Loucy (cell line): Measurements from ENCODE around the gene OPN3.
"Not testable (repeated sequence)": the region's sequence is repeated elsewhere in the genome, so short reads cannot be mapped to it uniquely, and the experiment has no call there.

Experiments
- H2AFZ ChIP-seq: fragments of 200-600 bp; sonication (generic); 2 replicates; pipeline ENCODE4 v1.6.0; 2016; ENCODE audit warnings: antibody characterized with exemption, mild to moderate bottlenecking, low read length, moderate library complexity
- H3F3A ChIP-seq: fragments of 200-600 bp; 2 replicates; pipeline ENCODE4 v1.6.0; 2016; ENCODE audit warnings: antibody characterized with exemption, low read depth, mild to moderate bottlenecking
- H3K27me3 ChIP-seq: fragments of 200-600 bp; sonication (generic); 2 replicates; pipeline ENCODE4 v1.6.1; 2014; ENCODE audit warnings: low read length, mild to moderate bottlenecking; ENCODE audit not compliant: insufficient read depth, poor library complexity, severe bottlenecking
- H3K36me3 ChIP-seq: fragments of 200-600 bp; sonication (generic); 2 replicates; pipeline ENCODE4 v1.6.1; 2016; ENCODE audit warnings: low read length; ENCODE audit not compliant: insufficient read depth
- H3K4me1 ChIP-seq: fragments of 200-600 bp; sonication (generic); 2 replicates; pipeline ENCODE4 v1.5.1; 2014; ENCODE audit warnings: low read length, mild to moderate bottlenecking; ENCODE audit not compliant: insufficient read depth, poor library complexity, severe bottlenecking
- H3K4me2 ChIP-seq: fragments of 200-600 bp; sonication (generic); 2 replicates; pipeline ENCODE4 v1.6.0; 2014; ENCODE audit warnings: antibody characterized with exemption, low read length, low read depth, mild to moderate bottlenecking; ENCODE audit not compliant: poor library complexity, severe bottlenecking
- H3K4me3 ChIP-seq: fragments of 200-600 bp; sonication (generic); 2 replicates; pipeline ENCODE4 v1.5.1; 2014; ENCODE audit warnings: low read length, mild to moderate bottlenecking, mixed read lengths; ENCODE audit not compliant: poor library complexity, severe bottlenecking
- H3K79me2 ChIP-seq: fragments of 200-600 bp; sonication (generic); 2 replicates; pipeline ENCODE4 v1.6.1; 2014; ENCODE audit warnings: low read length; ENCODE audit not compliant: insufficient read depth
- H3K9ac ChIP-seq: fragments of 200-600 bp; sonication (generic); 2 replicates; pipeline ENCODE4 v1.6.0; 2014; ENCODE audit warnings: mild to moderate bottlenecking, low read depth, low read length, moderate library complexity; ENCODE audit not compliant: poor library complexity, severe bottlenecking
- H3K9me2 ChIP-seq: fragments of 200-600 bp; sonication (generic); replicated peaks from 2 replicates; pipeline ENCODE4 v1.6.1; 2016; ENCODE audit warnings: low read depth, low read length, mixed read lengths
- H3K9me3 ChIP-seq: fragments of 200-600 bp; sonication (generic); 2 replicates; pipeline ENCODE4 v1.6.1; 2014; ENCODE audit warnings: mild to moderate bottlenecking, antibody characterized with exemption, low read length, low read depth; ENCODE audit not compliant: insufficient read depth
- H4K20me1 ChIP-seq: fragments of 200-600 bp; sonication (generic); 2 replicates; pipeline ENCODE4 v1.6.0; 2014; ENCODE audit warnings: antibody characterized with exemption, low read length, mild to moderate bottlenecking; ENCODE audit not compliant: insufficient read depth, poor library complexity, severe bottlenecking
- EZH2phosphoT487 ChIP-seq: fragments of 200-600 bp; IDR thresholded peaks from 2 replicates; pipeline ENCODE4 v1.6.1; 2018; ENCODE audit warnings: antibody characterized with exemption, mild to moderate bottlenecking, moderate library complexity, borderline replicate concordance
- TF ChIP-seq, protein P1 (sequence below): fragments of 200-600 bp; sonication (generic); conservative IDR thresholded peaks from 2 replicates; pipeline ENCODE4 v1.5.1; 2014; ENCODE audit warnings: mild to moderate bottlenecking, antibody characterized with exemption, low read length

The OPN3 gene

GRCh38 chr1:241660424-241660972 lies 20.3 kb upstream of the OPN3 start:
- no peak for TF ChIP-seq EZH2phosphoT487
- TF ChIP-seq, protein P1, sequence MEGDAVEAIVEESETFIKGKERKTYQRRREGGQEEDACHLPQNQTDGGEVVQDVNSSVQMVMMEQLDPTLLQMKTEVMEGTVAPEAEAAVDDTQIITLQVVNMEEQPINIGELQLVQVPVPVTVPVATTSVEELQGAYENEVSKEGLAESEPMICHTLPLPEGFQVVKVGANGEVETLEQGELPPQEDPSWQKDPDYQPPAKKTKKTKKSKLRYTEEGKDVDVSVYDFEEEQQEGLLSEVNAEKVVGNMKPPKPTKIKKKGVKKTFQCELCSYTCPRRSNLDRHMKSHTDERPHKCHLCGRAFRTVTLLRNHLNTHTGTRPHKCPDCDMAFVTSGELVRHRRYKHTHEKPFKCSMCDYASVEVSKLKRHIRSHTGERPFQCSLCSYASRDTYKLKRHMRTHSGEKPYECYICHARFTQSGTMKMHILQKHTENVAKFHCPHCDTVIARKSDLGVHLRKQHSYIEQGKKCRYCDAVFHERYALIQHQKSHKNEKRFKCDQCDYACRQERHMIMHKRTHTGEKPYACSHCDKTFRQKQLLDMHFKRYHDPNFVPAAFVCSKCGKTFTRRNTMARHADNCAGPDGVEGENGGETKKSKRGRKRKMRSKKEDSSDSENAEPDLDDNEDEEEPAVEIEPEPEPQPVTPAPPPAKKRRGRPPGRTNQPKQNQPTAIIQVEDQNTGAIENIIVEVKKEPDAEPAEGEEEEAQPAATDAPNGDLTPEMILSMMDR, result no peak
- H3K4me3 ChIP-seq, result no peak overlapping the region
- H3K9ac ChIP-seq, result no peak overlapping the region
- no peak overlapping the region for H3K4me2 ChIP-seq
- no peaks in the 10 kb centered on the region for H3K9me3 ChIP-seq
- H3K27me3 ChIP-seq, result no peaks in the 10 kb centered on the region
- H3K9me2 ChIP-seq, result no peaks in the 10 kb centered on the region
- no peak overlapping the region for H2AFZ ChIP-seq
- no peaks in the 10 kb centered on the region for H3F3A ChIP-seq
- H3K36me3 ChIP-seq, result no peaks in the 10 kb centered on the region
- no peaks in the 10 kb centered on the region for H3K4me1 ChIP-seq
- no peaks in the 10 kb centered on the region for H4K20me1 ChIP-seq
- no peaks in the 10 kb centered on the region for H3K79me2 ChIP-seq

DNA sequence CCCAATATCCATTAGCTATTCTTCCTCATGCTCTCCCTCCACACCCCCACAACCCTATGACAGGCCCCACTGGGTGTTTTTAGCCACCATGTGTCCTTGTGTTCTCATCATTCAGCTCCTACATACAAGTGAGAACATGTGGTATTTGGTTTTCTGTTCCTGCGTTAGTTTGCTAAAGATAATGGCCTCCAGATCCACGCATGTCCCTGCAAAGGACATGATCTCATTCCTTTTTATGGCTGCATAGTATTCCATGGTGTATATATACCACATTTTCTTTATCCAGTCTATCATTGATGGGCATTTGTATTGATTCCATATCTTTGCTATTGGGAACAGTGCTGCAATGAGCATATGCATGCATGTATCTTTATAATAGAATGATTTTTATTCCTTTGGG lies 18.8 kb upstream of the OPN3 start:
- not testable (repeated sequence) for H3K9ac ChIP-seq, H3K27me3 ChIP-seq, H4K20me1 ChIP-seq, H3F3A ChIP-seq, H3K4me3 ChIP-seq, H3K79me2 ChIP-seq, H3K36me3 ChIP-seq, H3K9me2 ChIP-seq, H3K4me2 ChIP-seq, H3K9me3 ChIP-seq, H3K4me1 ChIP-seq, H2AFZ ChIP-seq

DNA sequence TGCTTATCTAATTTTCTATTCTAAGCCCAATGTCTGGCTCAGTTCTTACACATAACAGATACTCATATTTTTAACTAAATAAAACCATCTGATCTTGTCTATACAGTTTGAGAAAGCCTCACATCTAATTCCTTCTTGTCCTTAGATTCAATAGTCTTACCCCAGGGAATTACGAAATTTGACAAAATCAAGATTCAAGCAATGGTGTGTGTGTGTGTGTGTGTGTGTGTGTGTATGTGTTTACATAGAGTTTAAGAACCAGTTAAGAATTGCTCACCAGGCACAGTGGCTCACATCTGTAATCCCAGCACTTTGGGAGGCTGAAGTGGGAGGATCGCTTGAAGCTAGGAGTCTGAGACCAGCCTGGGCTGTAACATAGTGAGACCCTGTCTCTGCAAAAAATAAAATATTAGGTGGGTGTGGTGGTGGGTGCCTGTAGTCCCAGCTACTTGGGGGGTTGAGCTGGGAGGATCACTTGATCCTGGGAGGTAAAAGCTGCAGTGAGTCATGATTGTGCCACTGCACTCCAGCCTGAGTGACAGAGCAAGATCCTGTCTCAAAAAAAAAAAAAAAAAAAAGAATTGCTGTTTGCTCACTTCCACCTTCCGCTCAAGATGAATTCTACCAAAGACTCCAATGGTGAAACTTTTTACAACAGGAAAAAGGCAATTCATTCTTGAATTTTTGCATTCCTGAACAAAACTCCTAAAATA lies 18.1 kb upstream of the OPN3 start:
- H3K79me2 ChIP-seq, result no peaks in the 10 kb centered on the region
- no peak overlapping the region for H2AFZ ChIP-seq
- H3K9me2 ChIP-seq, result no peaks in the 10 kb centered on the region
- H3F3A ChIP-seq, result no peaks in the 10 kb centered on the region
- H3K4me1 ChIP-seq, result no peaks in the 10 kb centered on the region
- H3K4me3 ChIP-seq, result no peak overlapping the region
- no peaks in the 10 kb centered on the region for H3K36me3 ChIP-seq
- TF ChIP-seq EZH2phosphoT487, result no peak
- TF ChIP-seq, protein P1, result no peak
- H3K27me3 ChIP-seq, result no peaks in the 10 kb centered on the region
- H3K4me2 ChIP-seq, result no peak overlapping the region
- H3K9me3 ChIP-seq, result no peaks in the 10 kb centered on the region
- H4K20me1 ChIP-seq, result no peaks in the 10 kb centered on the region
- H3K9ac ChIP-seq, result no peak overlapping the region

- Histone ChIP-seq H3K9me2 (no peaks in the 10 kb centered on the region), H3K9ac (no peak overlapping the region), H2AFZ (no peak overlapping the region), H3K36me3 (no peaks in the 10 kb centered on the region), H3K4me3 (no peak overlapping the region), H3K27me3 (no peaks in the 10 kb centered on the region), H3K9me3 (no peaks in the 10 kb centered on the region), H4K20me1 (no peaks in the 10 kb centered on the region), H3K4me1 (no peaks in the 10 kb centered on the region), H3K79me2 (no peaks in the 10 kb centered on the region), H3K4me2 (no peak overlapping the region), H3F3A (no peaks in the 10 kb centered on the region)
- TF ChIP-seq, protein P1, result no peak
- TF ChIP-seq EZH2phosphoT487, result no peak
Measured at GRCh38 chr1:241654641-241655040, 14.5 kb upstream of the OPN3 start.
